Measurements from ENCODE around the gene AGO1. TPM values are rescaled to one million over a fixed set of nuclear protein-coding genes. Genes with fewer than 3 reads are reported as not detected.

Gene AGO1
- total and polyA plus RNA-seq, 2 of the 8 experiments (the other 6 are each of a cell fraction or from before 2014, with no cell fraction given) = 15.1 to 73.7 TPM

DNA sequence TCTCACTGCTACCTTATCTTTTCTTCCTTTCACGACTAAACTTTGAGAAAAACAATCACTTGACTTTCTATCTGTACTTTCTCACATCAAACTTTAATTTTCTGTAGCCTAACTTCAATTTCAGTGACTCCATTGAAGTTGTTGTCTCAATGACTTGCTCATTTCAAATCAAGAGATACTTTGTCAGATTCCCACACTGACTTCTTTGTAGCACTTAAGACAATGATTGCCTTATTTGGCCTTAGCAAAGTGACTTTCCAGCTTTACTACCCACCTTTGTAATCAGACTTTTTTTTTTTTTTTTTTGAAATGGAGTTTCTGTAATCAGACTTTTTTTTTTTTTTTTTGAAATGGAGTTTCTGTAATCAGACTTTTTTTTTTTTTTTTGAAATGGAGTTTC lies 38.2 kb upstream of the AGO1 start:
- no peak overlapping the region for H3K18ac ChIP-seq (ENCODE audit: extremely low read depth, low read length)
- no peak overlapping the region for H4K91ac ChIP-seq (replicated peaks; ENCODE audit: insufficient read length, low read length)
- no peak overlapping the region for H4K5ac ChIP-seq (ENCODE audit: insufficient read length, low read depth, low read length)
- 67 to 100% methylated on average over 1 of the region's 1 CpG for WGBS, 2 experiments (ENCODE audit: extremely low coverage in 1 of 2, insufficient coverage in 1 of 2, insufficient read length in 1 of 2, insufficient replicate concordance in 2 of 2, low coverage in 1 of 2, low lambda C conversion rate in 2 of 2, missing lambda C conversion rate in 1 of 2)
- H3K23ac ChIP-seq (ENCODE audit: insufficient read length) = no peak overlapping the region
- H3K4ac ChIP-seq (replicated peaks; ENCODE audit: insufficient read length, low read depth, low read length) = no peak overlapping the region
- H3K23me2 ChIP-seq (ENCODE audit: low read depth, low read length) = no peaks in the 10 kb centered on the region
- DNase-seq (ENCODE audit: low read depth in 1 of 2, low spot score in 2 of 2) = no peak
- CTCF ChIA-PET (ENCODE audit: partially characterized antibody) = interaction anchor here (1.2 kb wide), 1 partner anchor 11 kb away, joined by 4 read pairs; no protein-coding TSS in a partner anchor
- H4K8ac ChIP-seq (ENCODE audit: extremely low read depth, insufficient read depth, low read length) = no peak overlapping the region
- H3K4me2 ChIP-seq (ENCODE audit: insufficient read depth in 1 of 2, low read depth in 2 of 2, low read length in 2 of 2) = no peak overlapping the region
- no peaks in the 10 kb centered on the region for H3K79me1 ChIP-seq (ENCODE audit: low read depth, low read length)
- no peak overlapping the region for H2BK5ac ChIP-seq (ENCODE audit: low read depth, low read length)
- H3K9ac ChIP-seq (replicated peaks in 1 of 4; ENCODE audit: extremely low read depth in 1 of 4, low read depth in 3 of 4, low read length in 3 of 4) = no peak overlapping the region
- H2AK5ac ChIP-seq (ENCODE audit: low read depth, low read length) = no peak overlapping the region
- no peak for TF ChIP-seq SIN3A (conservative IDR thresholded peaks at IDR 0.05 in 1 of 2, IDR thresholded peaks at IDR 0.05 in 1 of 2; ENCODE audit: low read depth in 1 of 2, low read length in 2 of 2)
- TF ChIP-seq RXRA (IDR thresholded peaks at IDR 0.05; ENCODE audit: insufficient read depth, low read depth, low read length) = no peak
- no peak for TF ChIP-seq TAF1 (IDR thresholded peaks at IDR 0.05; ENCODE audit: low read depth, low read length)
- TF ChIP-seq POLR2AphosphoS5 (IDR thresholded peaks at IDR 0.05; ENCODE audit: low read depth, low read length) = no peak
- H3K27me3 ChIP-seq (replicated peaks in 1 of 4; ENCODE audit: control insufficient read depth in 3 of 4, extremely low read depth in 1 of 4, insufficient read depth in 3 of 4, low read length in 3 of 4) = no peaks in the 10 kb centered on the region
- no peaks in the 10 kb centered on the region for H3K9me3 ChIP-seq (ENCODE audit: insufficient read depth in 2 of 2, low read depth in 1 of 2, low read length in 1 of 2)
- no peak overlapping the region for H3K4me3 ChIP-seq (ENCODE audit: extremely low read depth in 1 of 4, insufficient read depth in 2 of 4, low read depth in 3 of 4, low read length in 4 of 4)
- no peak overlapping the region for H3K14ac ChIP-seq (ENCODE audit: insufficient read length)
- H2AFZ ChIP-seq (ENCODE audit: low read length) = no peak overlapping the region
- peaks cover 0 to under 1% (median 0%) of the 10 kb centered on the region in 4 experiments; a peak in 1 of 7 replicates for H3K4me1 ChIP-seq (replicated peaks in 1 of 4; ENCODE audit: control insufficient read depth in 3 of 4, insufficient read depth in 4 of 4, low read length in 3 of 4)
- H2BK12ac ChIP-seq (ENCODE audit: low read depth, low read length) = no peak overlapping the region
- H3K36me3 ChIP-seq (ENCODE audit: control insufficient read depth in 2 of 4, insufficient read depth in 4 of 4, low read length in 3 of 4) = peaks cover 0 to 6% (median 2%) of the 10 kb centered on the region in 4 experiments; a peak in 2 of 8 replicates
- H3K56ac ChIP-seq (replicated peaks; ENCODE audit: insufficient read length, low read depth, low read length) = no peak overlapping the region
- no peak overlapping the region for H2BK20ac ChIP-seq (ENCODE audit: low read length)
- no peak for FAIRE-seq
- no peak overlapping the region for H2BK15ac ChIP-seq (ENCODE audit: low read length)
- H2BK120ac ChIP-seq (replicated peaks; ENCODE audit: low read depth, low read length) = no peak overlapping the region
- H3K79me2 ChIP-seq (ENCODE audit: control insufficient read depth in 1 of 2, insufficient read depth in 2 of 2, low read length in 2 of 2) = no peaks in the 10 kb centered on the region
- POLR2A ChIA-PET (ENCODE audit: partially characterized antibody) = no interaction called here
- H3K27ac ChIP-seq (ENCODE audit: low read depth, low read length) = no peak overlapping the region
- H4K20me1 ChIP-seq (replicated peaks in 1 of 2; ENCODE audit: control insufficient read depth in 1 of 2, insufficient read depth in 2 of 2, low read length in 2 of 2) = no peaks in the 10 kb centered on the region
